Stimulated activated CD4-positive, alpha-beta T cell treated with anti-CD3 and anti-CD28 coated beads, Interleukin-15, amount 100 ng/mL, for 48 hours (primary cell): ENCODE data around the gene SLC5A9.
"Not testable (repeated sequence)": the region's sequence is repeated elsewhere in the genome, so short reads cannot be mapped to it uniquely, and the experiment has no call there.

ENCODE experiments used
- DNase-seq, 2 donors: peaks; one replicate each; pipeline ENCODE4 v3.0.0-alpha.2; 2020; ENCODE audit warnings: low read depth in 2 of 2

Gene SLC5A9

DNA sequence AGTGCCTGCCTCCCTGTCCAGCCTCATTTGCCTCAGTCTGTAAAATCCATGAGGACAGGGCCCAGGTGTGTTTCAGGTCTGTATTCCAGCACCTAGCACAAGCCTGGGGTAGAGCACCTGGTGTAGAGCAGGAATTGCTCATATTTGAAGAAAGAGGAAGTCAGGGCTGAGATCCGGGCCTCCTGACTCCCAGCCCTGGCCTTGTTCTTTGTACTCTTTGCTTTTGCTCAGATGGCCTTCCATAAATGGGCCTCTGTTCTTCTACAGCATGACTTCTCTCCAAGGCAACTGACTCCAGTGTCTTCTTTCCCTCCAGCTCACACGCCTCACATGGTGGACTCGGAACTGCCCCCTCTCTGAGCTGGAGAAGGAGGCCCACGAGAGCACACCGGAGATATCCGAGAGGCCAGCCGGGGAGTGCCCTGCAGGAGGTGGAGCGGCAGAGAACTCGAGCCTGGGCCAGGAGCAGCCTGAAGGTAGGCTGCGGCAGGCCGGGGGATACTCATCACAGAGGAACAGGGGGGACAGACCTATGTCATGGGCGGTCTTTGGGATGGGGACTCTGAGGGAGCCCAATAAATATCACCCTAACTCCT lies 19.7 kb downstream of the SLC5A9 start:
- no peak for DNase-seq

GRCh38 chr1:48245106-48245505 lies 22.6 kb downstream of the SLC5A9 start:
- no peak for DNase-seq

GRCh38 chr1:48246727-48247126 lies 24.2 kb downstream of the SLC5A9 start:
- no peak for DNase-seq

DNA sequence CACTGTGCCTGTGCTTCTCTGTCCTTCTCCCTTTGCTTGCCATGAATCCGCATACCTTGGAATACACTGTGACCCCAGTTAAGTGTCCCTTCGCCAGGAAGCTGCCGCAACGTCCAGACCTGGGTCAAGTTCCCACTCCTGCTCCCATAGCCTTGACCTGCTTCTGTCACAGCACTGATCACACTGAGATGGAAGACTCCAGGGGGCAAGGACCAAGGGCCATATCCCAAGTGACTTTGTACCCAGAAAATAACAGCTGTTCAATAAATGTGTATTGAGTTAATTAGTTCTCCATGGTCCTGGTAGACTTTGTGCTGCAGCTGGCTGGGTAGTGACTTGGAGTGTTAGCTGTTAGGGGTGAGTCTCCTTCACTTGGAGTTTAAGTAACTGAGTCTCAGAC lies 25.8 kb downstream of the SLC5A9 start:
- no peak for DNase-seq

DNA sequence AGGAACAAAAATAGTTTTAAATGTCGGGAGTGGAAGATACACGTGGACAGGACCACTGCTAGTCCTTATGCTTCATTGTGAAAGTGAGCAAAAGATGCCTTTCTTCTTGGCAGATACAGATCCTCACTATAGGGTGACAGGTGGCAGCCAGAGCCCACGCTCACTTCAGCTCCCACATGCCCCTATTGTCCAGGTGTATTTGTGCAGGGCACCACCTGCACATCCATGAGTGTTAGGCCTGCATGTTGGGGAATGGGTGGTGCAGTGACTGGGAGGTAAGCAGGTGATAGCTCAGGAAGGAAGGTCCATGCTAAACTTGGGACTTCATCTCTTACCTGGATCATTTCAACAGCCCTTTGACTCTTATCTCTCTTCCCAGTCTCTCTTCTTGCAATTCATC lies 27.4 kb downstream of the SLC5A9 start:
- no peak for DNase-seq

GRCh38 chr1:48250572-48250971 lies 28.1 kb downstream of the SLC5A9 start:
- DNase-seq: no peak

GRCh38 chr1:48251323-48251722 lies 28.8 kb downstream of the SLC5A9 start:
- DNase-seq: no peak

GRCh38 chr1:48251821-48252220 lies 29.3 kb downstream of the SLC5A9 start:
- DNase-seq: no peak

- DNase-seq: no peak
Observed at GRCh38 chr1:48254254-48254653, 31.7 kb downstream of the SLC5A9 start.

- no peak for DNase-seq
Observed at GRCh38 chr1:48258106-48258505, 35.6 kb downstream of the SLC5A9 start.

DNA sequence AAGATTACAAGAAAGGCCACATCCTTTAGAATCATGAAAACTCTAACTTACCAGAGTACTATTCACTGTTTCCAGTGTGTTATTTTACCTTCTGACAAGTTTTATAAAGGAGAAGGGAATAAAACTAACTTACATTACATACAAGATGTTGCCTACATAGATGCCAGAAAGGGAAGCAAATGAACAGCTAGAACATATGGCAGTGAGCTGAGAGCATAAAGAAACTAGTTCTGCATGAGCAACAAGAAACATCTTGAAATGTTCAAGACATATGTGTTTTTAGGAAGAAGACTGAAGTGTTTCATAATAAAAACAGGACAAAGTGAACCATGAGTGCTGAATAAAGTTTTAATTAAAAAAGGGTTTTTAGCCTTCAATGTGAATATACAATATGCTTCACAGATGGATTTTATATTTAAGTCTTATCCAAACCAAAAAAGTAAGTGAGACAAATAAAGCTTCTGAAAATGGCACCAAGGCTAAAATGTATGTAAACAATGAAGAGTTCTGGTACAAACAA lies 39.4 kb downstream of the SLC5A9 start:
- DNase-seq: no peak

DNA sequence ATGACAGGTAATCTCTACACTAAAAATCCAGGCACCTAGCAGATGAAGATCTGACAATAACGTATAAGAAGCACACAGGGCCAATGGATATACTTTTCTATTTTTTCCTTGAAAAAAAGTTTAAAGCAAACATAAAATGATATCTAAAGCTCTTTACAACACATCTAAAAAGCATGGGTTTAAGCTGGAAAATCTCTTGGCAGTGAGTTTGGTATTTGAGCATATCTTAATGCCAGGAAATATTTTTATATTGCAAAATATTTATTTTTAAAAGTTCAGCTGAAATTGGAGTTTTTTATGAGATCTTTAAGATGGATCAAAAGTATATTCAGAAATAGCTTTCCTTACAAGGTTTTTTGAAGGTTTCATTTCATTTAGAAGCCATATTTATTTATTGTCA lies 40.5 kb downstream of the SLC5A9 start:
- DNase-seq: no peak

DNA sequence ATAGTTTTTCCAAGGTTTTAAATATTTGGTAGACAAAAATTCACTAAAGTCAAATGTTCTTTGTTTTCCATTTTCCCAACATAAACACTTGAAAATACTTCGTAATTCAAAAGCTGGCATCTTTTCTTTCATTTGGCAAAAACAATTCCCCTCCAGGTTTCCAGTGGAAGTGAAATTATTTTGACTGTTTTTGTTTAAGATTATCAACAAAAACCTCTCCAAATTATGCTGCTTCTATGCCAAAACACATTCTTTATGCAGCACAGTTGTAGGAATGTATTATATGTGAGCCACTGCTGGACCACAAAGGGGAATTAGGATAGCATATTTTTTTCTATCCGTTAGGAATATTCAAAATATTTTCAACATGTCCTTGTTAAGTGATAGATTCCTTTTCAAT lies 44.1 kb downstream of the SLC5A9 start:
- DNase-seq: no peak

DNA sequence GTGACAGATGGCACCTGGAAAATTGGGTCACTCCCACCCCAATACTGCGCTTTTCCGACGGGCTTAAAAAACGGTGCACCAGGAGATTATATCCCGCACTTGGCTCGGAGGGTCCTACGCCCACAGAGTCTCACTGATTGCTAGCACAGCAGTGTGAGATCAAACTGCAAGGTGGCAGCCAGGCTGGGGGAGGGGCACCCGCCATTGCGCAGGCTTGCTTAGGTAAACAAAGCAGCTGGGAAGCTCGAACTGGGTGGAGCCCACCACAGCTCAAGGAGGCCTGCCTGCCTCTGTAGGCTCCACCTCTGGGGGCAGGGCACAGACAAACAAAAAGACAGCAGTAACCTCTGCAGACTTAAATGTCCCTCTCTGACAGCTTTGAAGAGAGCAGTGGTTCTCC lies 54.9 kb downstream of the SLC5A9 start:
- not testable (repeated sequence) for DNase-seq

DNA sequence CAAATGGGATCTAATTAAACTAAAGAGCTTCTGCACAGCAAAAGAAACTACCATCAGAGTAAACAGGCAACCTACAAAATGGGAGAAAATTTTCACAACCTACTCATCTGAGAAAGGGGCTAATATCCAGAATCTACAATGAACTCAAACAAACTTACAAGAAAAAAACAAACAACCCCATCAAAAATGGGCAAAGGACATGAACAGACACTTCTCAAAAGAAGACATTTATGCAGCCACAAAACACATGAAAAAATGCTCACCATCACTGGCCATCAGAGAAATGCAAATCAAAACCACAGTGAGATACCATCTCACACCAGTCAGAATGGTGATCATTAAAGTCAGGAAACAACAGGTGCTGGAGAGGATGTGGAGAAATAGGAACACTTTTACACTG lies 59.8 kb downstream of the SLC5A9 start:
- not testable (repeated sequence) for DNase-seq

DNA sequence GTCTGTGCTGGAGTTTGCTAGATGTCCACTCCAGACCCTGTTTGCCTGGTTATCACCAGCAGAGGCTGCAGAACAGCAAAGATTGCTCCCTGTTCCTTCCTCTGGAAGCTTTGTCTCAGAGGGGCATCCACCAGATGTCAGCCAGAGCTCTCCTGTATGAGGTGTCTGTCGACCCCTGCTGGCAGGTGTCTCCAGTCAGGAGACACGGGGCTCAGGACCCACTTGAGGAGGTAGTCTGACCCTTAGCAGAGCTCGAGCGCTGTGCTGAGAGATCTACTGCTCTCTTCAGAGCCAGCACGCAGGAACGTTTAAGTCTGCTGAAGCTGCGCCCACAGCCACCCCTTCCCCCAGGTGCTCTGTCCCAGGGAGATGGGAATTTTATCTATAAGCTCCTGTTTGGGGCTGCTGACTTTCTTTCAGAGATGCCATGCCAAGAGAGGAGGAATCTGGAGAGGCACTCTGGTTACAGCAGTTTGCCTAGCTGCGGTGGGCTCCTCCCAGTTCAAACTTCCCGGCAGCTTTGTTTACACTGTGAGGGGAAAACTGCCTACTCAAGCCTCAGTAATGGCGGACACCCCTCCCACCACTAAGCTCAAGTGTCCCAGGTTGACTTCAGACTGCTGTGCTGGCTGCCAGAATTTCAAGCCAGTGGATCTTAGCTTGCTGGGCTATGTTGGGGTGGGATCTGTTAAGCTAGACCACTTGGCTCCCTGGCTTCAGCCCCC lies 62.3 kb downstream of the SLC5A9 start:
- not testable (repeated sequence) for DNase-seq

- DNase-seq: no peak
Observed at GRCh38 chr1:48285525-48285924, 63.0 kb downstream of the SLC5A9 start.

DNA sequence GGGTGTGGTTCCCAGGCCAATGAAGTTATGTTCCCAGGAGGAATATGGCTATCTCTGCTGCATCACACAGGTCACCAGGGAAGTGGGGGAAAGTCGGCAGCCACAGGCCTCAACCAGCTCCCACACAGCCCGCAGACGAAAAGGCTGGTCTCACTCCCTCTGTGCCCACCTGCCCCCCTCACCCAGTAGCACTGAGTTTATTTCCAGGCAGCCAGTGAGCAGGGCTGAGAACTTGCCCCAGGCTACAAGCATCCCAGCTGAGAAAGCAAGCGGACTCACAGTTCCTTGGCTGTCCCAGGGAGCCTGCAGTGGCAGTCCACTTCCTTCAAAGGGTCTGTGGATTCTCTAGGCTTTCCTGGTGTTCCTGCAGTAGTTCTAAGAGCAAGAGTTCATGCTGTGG lies 68.9 kb downstream of the SLC5A9 start:
- DNase-seq: no peak

- DNase-seq: no peak
Observed at GRCh38 chr1:48292706-48293105, 70.2 kb downstream of the SLC5A9 start.

DNA sequence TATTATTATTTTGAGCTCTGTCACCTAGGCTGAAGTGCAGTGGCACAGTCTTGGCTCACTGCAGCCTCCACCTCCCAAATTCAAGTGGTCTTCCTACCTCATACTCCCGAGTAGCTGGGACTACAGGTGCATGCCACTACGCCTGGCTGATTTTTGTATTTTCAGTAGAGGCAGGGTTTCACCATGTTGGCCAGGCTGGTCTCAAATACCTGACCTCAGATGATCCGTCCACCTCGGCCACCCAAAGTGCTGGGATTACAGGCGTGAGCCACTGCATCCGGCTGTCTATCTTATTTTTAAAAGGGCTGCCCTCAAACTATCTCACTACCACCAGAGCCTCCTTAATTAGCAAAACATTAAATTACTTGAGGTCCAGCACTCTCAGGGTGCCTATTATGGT lies 71.6 kb downstream of the SLC5A9 start:
- not testable (repeated sequence) for DNase-seq

DNA sequence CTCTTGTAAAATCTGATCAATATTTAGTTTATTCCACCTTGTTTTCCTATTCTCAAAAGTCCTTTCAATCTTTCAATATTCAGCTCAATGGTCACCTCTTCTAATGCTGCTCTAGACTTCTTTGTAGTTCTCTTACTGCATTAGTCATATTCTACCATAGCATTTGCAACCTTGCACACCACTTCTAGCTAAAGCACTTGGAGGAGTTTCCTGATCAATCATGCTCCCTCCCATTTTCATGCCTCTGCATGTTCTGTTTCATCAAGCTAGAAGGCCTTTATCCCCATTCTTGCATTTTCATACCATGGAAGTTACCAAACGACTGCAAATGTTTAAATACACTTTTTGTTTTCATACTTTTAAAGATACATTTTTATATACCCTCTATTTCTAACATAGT lies 72.1 kb downstream of the SLC5A9 start:
- DNase-seq: no peak
